ENCODE measurements around the gene ZFAND3.

ZFAND3 gene

GRCh38 chr6:37827603-37828265 is 8.2 kb downstream of the ZFAND3 start:
- DNase-seq (ENCODE audit: extremely low spot score), result no peak
- CTCF ChIA-PET, result no interaction called here
- TF ChIP-seq HDGF (IDR thresholded peaks at IDR 0.05; ENCODE audit: borderline replicate concordance), result no peak
- POLR2A ChIA-PET, result interaction anchor here (2.1 kb wide), 1 partner anchor 9 kb away, joined by 8 read pairs; the partner anchor contains the start of gene ZFAND3

- POLR2A ChIA-PET, result interaction anchor here (1.3 kb wide), 1 partner anchor 10 kb away, joined by 5 read pairs; no protein-coding TSS in a partner anchor
- TF ChIP-seq FOXA1 (IDR thresholded peaks at IDR 0.05) (no peak), L3MBTL2 (conservative IDR thresholded peaks at IDR 0.05) (no peak), LEF1 (IDR thresholded peaks at IDR 0.05; ENCODE audit: borderline replicate concordance) (no peak), FOXM1 (IDR thresholded peaks at IDR 0.05; ENCODE audit: borderline replicate concordance) (no peak), ARNT (IDR thresholded peaks at IDR 0.05) (no peak), BHLHE40 (IDR thresholded peaks at IDR 0.05; ENCODE audit: borderline replicate concordance) (no peak), ZNF384 (IDR thresholded peaks at IDR 0.05) (no peak), SUZ12 (IDR thresholded peaks at IDR 0.05) (no peak), TARDBP (IDR thresholded peaks at IDR 0.05) (no peak), NFRKB (IDR thresholded peaks at IDR 0.05) (no peak), CTBP1 (IDR thresholded peaks at IDR 0.05; ENCODE audit: borderline replicate concordance) (no peak), HDGF (IDR thresholded peaks at IDR 0.05; ENCODE audit: borderline replicate concordance) (no peak), ELF4 (IDR thresholded peaks at IDR 0.05) (no peak), SP1 (IDR thresholded peaks at IDR 0.05) (no peak), FOXK2 (IDR thresholded peaks at IDR 0.05) (no peak), PKNOX1 (IDR thresholded peaks at IDR 0.05) (no peak)
- CTCF ChIA-PET, result no interaction called here
- no peak for DNase-seq (ENCODE audit: extremely low spot score)
Observed at GRCh38 chr6:37830225-37830624, 10.7 kb downstream of the ZFAND3 start.

GRCh38 chr6:37831457-37831856 is 11.9 kb downstream of the ZFAND3 start:
- CTCF ChIA-PET, result no interaction called here
- DNase-seq (ENCODE audit: extremely low spot score), result no peak
- TF ChIP-seq BHLHE40 (IDR thresholded peaks at IDR 0.05; ENCODE audit: borderline replicate concordance) (no peak), L3MBTL2 (conservative IDR thresholded peaks at IDR 0.05) (no peak), FOXA1 (IDR thresholded peaks at IDR 0.05) (no peak), CTBP1 (IDR thresholded peaks at IDR 0.05; ENCODE audit: borderline replicate concordance) (no peak), NFRKB (IDR thresholded peaks at IDR 0.05) (no peak), HDGF (IDR thresholded peaks at IDR 0.05; ENCODE audit: borderline replicate concordance) (no peak), ELF4 (IDR thresholded peaks at IDR 0.05) (no peak), FOXK2 (IDR thresholded peaks at IDR 0.05) (no peak), SP1 (IDR thresholded peaks at IDR 0.05) (no peak), SUZ12 (IDR thresholded peaks at IDR 0.05) (no peak), TARDBP (IDR thresholded peaks at IDR 0.05) (no peak), PKNOX1 (IDR thresholded peaks at IDR 0.05) (no peak), FOXM1 (IDR thresholded peaks at IDR 0.05; ENCODE audit: borderline replicate concordance) (no peak), LEF1 (IDR thresholded peaks at IDR 0.05; ENCODE audit: borderline replicate concordance) (no peak), ZNF384 (IDR thresholded peaks at IDR 0.05) (no peak), ARNT (IDR thresholded peaks at IDR 0.05) (no peak)
- POLR2A ChIA-PET, result interaction anchor here (1.1 to 1.3 kb wide), 2 partner anchors 11 to 15 kb away, joined by 3 to 5 read pairs; no protein-coding TSS in a partner anchor

GRCh38 chr6:37835923-37836322 is 16.4 kb downstream of the ZFAND3 start:
- ChIA-PET POLR2A (no interaction called here), CTCF (no interaction called here)
- no peak for DNase-seq (ENCODE audit: extremely low spot score)
- TF ChIP-seq ELF4 (IDR thresholded peaks at IDR 0.05) (no peak), SUZ12 (IDR thresholded peaks at IDR 0.05) (no peak), BHLHE40 (IDR thresholded peaks at IDR 0.05; ENCODE audit: borderline replicate concordance) (no peak), FOXK2 (IDR thresholded peaks at IDR 0.05) (no peak), TARDBP (IDR thresholded peaks at IDR 0.05) (no peak), CTBP1 (IDR thresholded peaks at IDR 0.05; ENCODE audit: borderline replicate concordance) (no peak), ARNT (IDR thresholded peaks at IDR 0.05) (no peak), ZNF384 (IDR thresholded peaks at IDR 0.05) (no peak), NFRKB (IDR thresholded peaks at IDR 0.05) (no peak), FOXA1 (IDR thresholded peaks at IDR 0.05) (no peak), SP1 (IDR thresholded peaks at IDR 0.05) (no peak)

- no peak for TF ChIP-seq CTBP1 (IDR thresholded peaks at IDR 0.05; ENCODE audit: borderline replicate concordance)
- no peak for TF ChIP-seq LEF1 (IDR thresholded peaks at IDR 0.05; ENCODE audit: borderline replicate concordance)
- TF ChIP-seq BHLHE40 (IDR thresholded peaks at IDR 0.05; ENCODE audit: borderline replicate concordance), result no peak
- no peak for TF ChIP-seq NFRKB (IDR thresholded peaks at IDR 0.05)
- TF ChIP-seq SP1 (IDR thresholded peaks at IDR 0.05), result no peak
- TF ChIP-seq ZNF384 (IDR thresholded peaks at IDR 0.05), result no peak
- TF ChIP-seq L3MBTL2 (conservative IDR thresholded peaks at IDR 0.05), result no peak
- TF ChIP-seq FOXA1 (IDR thresholded peaks at IDR 0.05), result no peak
- no peak for TF ChIP-seq ARNT (IDR thresholded peaks at IDR 0.05)
- no peak for TF ChIP-seq TARDBP (IDR thresholded peaks at IDR 0.05)
- no peak for TF ChIP-seq PKNOX1 (IDR thresholded peaks at IDR 0.05)
- TF ChIP-seq ELF4 (IDR thresholded peaks at IDR 0.05), result no peak
- TF ChIP-seq FOXM1 (IDR thresholded peaks at IDR 0.05; ENCODE audit: borderline replicate concordance), result no peak
- TF ChIP-seq HDGF (IDR thresholded peaks at IDR 0.05; ENCODE audit: borderline replicate concordance), result no peak
- TF ChIP-seq SUZ12 (IDR thresholded peaks at IDR 0.05), result no peak
- TF ChIP-seq FOXK2 (IDR thresholded peaks at IDR 0.05), result no peak
- DNase-seq (ENCODE audit: extremely low spot score), result no peak
- POLR2A ChIA-PET, result no interaction called here
- CTCF ChIA-PET, result no interaction called here
Observed at GRCh38 chr6:37838219-37838921, 18.8 kb downstream of the ZFAND3 start.
